Chondrocyte (in vitro differentiated cells): ENCODE data around the gene PLXNA2. TPM values are rescaled to one million over a fixed set of nuclear protein-coding genes. Genes with fewer than 3 reads are reported as not detected.

Experiments used
- DNase-seq: peaks from one replicate; pipeline ENCODE4 v3.0.0; 2021; ENCODE audit warnings: mixed read lengths, low spot score
- H3K27ac Mint-ChIP-seq: one replicate; pipeline ENCODE4 v1.8.0; 2021; ENCODE audit warnings: mild to moderate bottlenecking, moderate library complexity, mixed read lengths; ENCODE audit not compliant: unreplicated experiment
- H3K27me3 Mint-ChIP-seq: 2 replicates; pipeline ENCODE4 v1.8.0; 2021; ENCODE audit warnings: low read depth, mixed read lengths
- H3K36me3 Mint-ChIP-seq: 2 replicates; pipeline ENCODE4 v1.8.0; 2021; ENCODE audit warnings: low read depth, mixed read lengths
- H3K4me1 Mint-ChIP-seq: 2 replicates; pipeline ENCODE4 v1.8.0; 2021; ENCODE audit warnings: low read depth, mild to moderate bottlenecking, mixed read lengths
- H3K4me3 Mint-ChIP-seq: one replicate; pipeline ENCODE4 v1.8.0; 2021; ENCODE audit warnings: mild to moderate bottlenecking, moderate library complexity, mixed read lengths; ENCODE audit not compliant: unreplicated experiment
- H3K9me3 Mint-ChIP-seq: 2 replicates; pipeline ENCODE4 v1.8.0; 2021; ENCODE audit warnings: low read depth, mixed read lengths
- CTCF ChIP-seq: fragments of 200-600 bp; sonication (generic); IDR thresholded peaks from 2 replicates; pipeline ENCODE4 v1.5.0; 2021; ENCODE audit warnings: antibody characterized with exemption, mild to moderate bottlenecking, moderate library complexity
- long read RNA-seq: library from polyadenylated mRNA; stranded (forward); transcript quantifications from one replicate; pipeline ENCODE4 v2.0.0, GENCODE V29; 2021
- total RNA-seq: library from RNA; stranded (reverse); gene quantifications from 3 replicates; pipeline ENCODE4 v1.2.1, GENCODE V29; 2021

The PLXNA2 gene, protein sequence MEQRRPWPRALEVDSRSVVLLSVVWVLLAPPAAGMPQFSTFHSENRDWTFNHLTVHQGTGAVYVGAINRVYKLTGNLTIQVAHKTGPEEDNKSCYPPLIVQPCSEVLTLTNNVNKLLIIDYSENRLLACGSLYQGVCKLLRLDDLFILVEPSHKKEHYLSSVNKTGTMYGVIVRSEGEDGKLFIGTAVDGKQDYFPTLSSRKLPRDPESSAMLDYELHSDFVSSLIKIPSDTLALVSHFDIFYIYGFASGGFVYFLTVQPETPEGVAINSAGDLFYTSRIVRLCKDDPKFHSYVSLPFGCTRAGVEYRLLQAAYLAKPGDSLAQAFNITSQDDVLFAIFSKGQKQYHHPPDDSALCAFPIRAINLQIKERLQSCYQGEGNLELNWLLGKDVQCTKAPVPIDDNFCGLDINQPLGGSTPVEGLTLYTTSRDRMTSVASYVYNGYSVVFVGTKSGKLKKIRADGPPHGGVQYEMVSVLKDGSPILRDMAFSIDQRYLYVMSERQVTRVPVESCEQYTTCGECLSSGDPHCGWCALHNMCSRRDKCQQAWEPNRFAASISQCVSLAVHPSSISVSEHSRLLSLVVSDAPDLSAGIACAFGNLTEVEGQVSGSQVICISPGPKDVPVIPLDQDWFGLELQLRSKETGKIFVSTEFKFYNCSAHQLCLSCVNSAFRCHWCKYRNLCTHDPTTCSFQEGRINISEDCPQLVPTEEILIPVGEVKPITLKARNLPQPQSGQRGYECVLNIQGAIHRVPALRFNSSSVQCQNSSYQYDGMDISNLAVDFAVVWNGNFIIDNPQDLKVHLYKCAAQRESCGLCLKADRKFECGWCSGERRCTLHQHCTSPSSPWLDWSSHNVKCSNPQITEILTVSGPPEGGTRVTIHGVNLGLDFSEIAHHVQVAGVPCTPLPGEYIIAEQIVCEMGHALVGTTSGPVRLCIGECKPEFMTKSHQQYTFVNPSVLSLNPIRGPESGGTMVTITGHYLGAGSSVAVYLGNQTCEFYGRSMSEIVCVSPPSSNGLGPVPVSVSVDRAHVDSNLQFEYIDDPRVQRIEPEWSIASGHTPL (N-terminal part only)
- total RNA-seq, result 22.0 to 37.9 TPM (median 24.9 TPM) in 3 replicates
- long read RNA-seq, full-length matches to known transcripts, result 6 of 11 reads
- long read RNA-seq, partial matches to known transcripts, result 4 of 11 reads
- long read RNA-seq, other reads (novel, unspliced or antisense), result 1 of 11 reads

DNA sequence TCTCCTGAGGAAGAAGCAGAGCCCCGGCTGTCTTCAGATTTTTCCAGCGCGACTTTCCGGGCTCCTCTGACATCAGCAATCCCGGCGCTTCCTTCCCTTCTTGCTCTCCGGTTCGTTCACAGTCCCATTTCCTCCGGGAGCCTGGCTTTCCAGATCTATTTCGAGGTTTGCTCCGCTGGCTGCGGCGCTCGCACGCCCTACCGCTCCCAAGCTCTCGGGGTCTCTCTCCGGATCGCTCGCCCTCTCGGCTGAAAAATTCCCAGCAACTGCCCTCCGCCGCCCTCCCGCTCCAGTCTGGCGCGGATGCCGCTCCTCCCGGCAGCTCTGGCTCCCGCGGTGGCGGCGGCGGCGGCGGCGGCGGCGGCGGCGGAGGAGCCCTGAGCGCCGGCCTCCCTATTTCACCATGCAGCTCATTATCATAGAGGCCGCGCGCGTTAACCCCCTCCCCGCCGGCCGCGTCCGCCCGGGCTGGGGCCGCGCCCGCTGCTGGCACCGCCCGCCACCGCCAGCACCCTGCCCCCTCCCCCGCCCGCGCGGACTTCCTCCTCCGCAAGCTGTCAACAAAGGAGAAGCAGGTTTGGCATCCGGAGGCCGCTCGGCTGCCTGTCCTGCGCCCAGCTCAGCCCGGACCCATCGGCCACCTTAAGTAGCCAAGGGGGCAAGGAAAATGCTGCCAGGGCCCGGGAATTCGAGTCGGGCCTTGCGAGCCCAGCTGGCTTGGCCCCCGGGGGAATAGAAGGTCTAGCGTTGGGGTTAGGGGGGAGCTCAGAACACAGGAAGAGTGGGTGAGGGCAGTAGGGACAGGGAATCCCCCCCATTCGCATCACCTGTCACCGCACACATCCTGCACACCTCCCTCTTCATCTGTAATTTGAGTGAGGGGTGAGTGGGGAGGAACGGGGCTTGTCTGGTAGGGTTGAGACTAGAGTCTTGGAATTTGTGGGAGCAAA, at the start of gene PLXNA2:
PLXNA2 (minus strand) TSS at position 418 of the 950 bp plus-strand sequence. CDS start 26,462 bp downstream, outside the sequence.
- peak within 1 kb of the TSS; percentile 96 for H3K4me3 Mint-ChIP-seq
- H3K9me3 Mint-ChIP-seq, result no peaks in the 10 kb centered on the region
- peak within 1 kb of the TSS; percentile 93 for H3K27ac Mint-ChIP-seq
- no peaks in the 10 kb centered on the region for H3K36me3 Mint-ChIP-seq
- no peak for DNase-seq
- TF ChIP-seq CTCF, result no peak
- peaks cover 2% of the 10 kb centered on the region for H3K27me3 Mint-ChIP-seq
- H3K4me1 Mint-ChIP-seq, result peaks cover 64% of the 10 kb centered on the region

GRCh38 chr1:208292908-208293307, 48.7 kb upstream of the PLXNA2 start:
- Mint-ChIP-seq H3K27me3 (peaks cover 67% of the 10 kb centered on the region), H3K9me3 (no peaks in the 10 kb centered on the region), H3K27ac (no peak overlapping the region), H3K36me3 (no peaks in the 10 kb centered on the region), H3K4me3 (no peak overlapping the region), H3K4me1 (no peaks in the 10 kb centered on the region)
- no peak for DNase-seq
- TF ChIP-seq CTCF, result no peak

DNA sequence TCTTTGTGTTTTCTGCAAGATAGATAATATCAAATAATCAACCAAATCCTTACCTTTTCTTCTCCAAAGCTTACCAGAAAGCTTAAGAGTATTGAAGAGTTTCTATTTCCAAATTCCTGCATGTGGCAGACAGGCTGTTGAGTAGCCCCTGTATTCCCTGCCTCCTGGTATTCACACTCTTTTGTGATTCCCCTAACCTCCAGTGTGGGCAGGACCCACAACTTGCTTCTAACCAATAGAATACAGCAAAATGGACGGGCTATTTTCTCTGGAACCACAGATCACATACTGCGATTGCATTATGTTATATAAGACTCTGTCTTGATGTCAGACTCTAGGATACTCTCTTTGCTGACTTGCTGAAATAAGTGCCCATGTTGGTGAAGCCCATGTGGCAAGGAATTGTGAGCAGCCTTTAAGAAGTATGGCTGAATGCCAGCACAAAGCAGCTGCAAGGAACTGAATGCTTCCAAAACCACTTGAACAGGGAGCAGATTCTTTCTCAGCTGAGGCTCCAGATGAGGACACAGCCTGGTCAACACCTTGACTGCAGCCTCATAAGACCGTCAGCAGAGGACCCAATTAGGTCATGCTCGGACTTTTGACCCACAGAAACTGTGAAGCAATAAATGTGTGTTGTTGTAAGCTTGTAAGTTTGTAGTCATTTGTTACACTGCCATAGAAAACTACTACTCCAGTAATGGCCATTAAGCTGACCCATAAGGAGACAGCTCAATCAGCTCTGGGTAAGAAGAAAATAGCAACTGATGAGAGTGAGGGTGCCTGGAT, 47.9 kb upstream of the PLXNA2 start:
- H3K4me3 Mint-ChIP-seq, result no peak overlapping the region
- peaks cover 65% of the 10 kb centered on the region for H3K27me3 Mint-ChIP-seq
- no peak for TF ChIP-seq CTCF

DNA sequence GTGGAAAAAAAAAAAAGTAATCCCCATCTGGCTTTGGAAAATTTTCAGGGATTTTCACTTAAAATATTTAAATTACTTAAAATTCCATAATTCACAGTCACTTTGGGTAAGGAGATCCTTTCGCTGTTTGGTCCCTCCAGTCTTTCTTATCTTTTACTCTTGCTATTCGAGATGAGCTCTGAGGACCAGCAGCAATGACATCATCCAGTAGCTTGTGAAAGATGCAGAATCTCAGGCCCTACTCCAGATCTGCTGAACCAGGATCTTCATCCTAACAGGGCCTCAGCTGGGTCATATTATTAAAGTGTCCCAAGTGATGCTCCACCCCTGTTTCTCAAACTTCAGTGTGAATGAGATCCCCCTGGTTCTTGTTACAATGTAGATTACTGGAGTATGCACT, 46.9 kb upstream of the PLXNA2 start:
- Mint-ChIP-seq H3K27ac (no peak overlapping the region), H3K4me1 (no peaks in the 10 kb centered on the region), H3K9me3 (no peaks in the 10 kb centered on the region), H3K4me3 (no peak overlapping the region), H3K27me3 (peaks cover 70% of the 10 kb centered on the region), H3K36me3 (no peaks in the 10 kb centered on the region)
- no peak for DNase-seq
- TF ChIP-seq CTCF, result no peak

More for the DNA sequence above, 47.9 kb upstream of the PLXNA2 start:
- no peak for DNase-seq
- Mint-ChIP-seq H3K36me3 (no peaks in the 10 kb centered on the region), H3K27ac (no peak overlapping the region), H3K4me1 (no peaks in the 10 kb centered on the region), H3K9me3 (no peaks in the 10 kb centered on the region)
